NCI-H2029 treated with DMSO at 0.1 percent for 48 hours (cell line): ENCODE measurements around the gene SYVN1.

Experiments
- DNase-seq: peaks from one replicate; lab custom pipeline; 2025; lab: John Stamatoyannopoulos, UW

Gene SYVN1

GRCh38 chr11:65087827-65088226 is 46.5 kb downstream of the SYVN1 start:
- DNase-seq, result no peak

- no peak for DNase-seq
These were observed 47.1 kb downstream of the SYVN1 start for GRCh38 chr11:65087216-65087615.

DNA sequence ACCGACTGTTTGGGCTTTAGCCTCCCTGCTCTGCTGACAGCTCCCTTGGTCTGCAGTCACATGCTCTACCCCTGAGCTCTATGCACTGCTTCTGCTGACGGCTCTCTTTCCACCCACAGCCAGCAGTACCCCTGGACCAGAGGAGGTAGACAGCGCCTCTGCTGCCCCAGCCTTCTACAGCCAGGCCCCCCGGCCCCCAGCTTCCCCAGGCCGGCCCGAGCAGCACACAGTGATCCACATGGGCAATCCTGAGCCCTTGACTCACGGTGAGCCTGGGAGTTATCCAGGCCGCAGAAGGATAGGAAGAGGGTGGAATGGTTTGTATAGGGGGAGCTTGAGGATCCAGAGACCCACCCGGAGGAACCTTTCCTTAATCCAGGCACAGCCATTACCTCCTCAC is 47.5 kb downstream of the SYVN1 start:
- DNase-seq, result no peak

GRCh38 chr11:65085446-65085845 is 48.9 kb downstream of the SYVN1 start:
- DNase-seq, result no peak

- DNase-seq, result no peak
These were observed 49.5 kb downstream of the SYVN1 start for GRCh38 chr11:65084598-65085375.

- DNase-seq, result peak; percentile 90
These were observed 50.3 kb downstream of the SYVN1 start, which contains the start of the genes CDCA5 and ZFPL1 for GRCh38 chr11:65083834-65084597. Gene CDCA5, minus strand, starts transcription at chr11:65084040. Its CDS starts 62 bp downstream, at chr11:65083978. Gene ZFPL1, plus strand, starts transcription at chr11:65084222. Its CDS starts 477 bp downstream, at chr11:65084699.

- no peak for DNase-seq
These were observed 51.0 kb downstream of the SYVN1 start for GRCh38 chr11:65083134-65083833.

DNA sequence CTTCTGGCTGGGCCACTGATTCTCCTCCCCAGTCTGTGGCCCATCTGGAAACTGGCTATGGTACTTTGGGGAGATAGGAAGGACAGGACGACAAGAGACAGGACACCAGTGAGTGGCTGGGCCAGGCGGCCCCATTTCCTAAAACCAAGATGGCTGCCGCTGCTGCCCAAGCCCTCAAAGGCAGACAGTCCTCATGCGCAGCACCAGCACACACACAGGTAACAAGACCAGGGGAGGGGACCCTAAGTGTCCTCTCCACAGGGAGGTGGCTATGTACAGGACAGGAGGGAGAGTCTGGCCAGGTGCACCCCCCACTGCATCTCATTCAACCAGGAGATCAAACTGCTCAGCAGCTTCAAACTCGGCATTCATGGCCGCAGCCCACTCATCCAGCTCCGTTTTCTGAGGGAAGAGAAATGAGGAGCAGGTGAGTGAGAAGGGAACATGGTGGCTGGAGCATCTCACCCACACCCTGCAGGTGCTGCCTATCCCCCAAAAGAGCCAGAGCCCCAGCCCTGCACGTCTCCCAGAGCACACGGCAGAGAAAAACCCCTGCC is 55.5 kb downstream of the SYVN1 start:
- DNase-seq, result no peak

GRCh38 chr11:65078151-65078550 is 56.2 kb downstream of the SYVN1 start:
- peak; percentile 1 for DNase-seq

- DNase-seq, result no peak
These were observed 56.9 kb downstream of the SYVN1 start for GRCh38 chr11:65077451-65077850.
